HG02588 (cell line): ENCODE results near the gene AKR1B1.

Experiments
- ATAC-seq: cut with Tn5 transposase; IDR thresholded peaks from one replicate; pipeline ENCODE4 v1.9.1; 2021; ENCODE audit warnings: mild to moderate bottlenecking, moderate library complexity; ENCODE audit not compliant: unreplicated experiment

AKR1B1 gene

DNA sequence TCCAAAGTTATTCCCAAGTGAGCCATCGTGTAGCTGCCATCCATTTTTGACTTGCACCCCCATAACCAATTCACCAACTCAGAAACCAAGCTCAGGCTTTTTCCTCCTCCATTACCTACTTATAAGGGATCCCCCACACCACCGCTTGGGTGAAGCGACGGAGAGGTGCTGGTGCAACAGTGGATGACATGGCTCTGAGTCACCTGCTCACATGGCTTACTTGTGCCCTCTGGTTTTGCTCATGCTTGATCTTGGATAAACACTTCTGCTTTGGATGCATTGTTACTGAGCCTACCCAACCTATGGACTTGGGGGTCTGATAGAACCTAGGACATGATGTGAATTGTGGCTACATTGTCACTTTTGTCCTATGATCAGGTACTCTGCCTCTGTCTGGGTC, 12.0 kb upstream of the AKR1B1 start:
- no peak for ATAC-seq

DNA sequence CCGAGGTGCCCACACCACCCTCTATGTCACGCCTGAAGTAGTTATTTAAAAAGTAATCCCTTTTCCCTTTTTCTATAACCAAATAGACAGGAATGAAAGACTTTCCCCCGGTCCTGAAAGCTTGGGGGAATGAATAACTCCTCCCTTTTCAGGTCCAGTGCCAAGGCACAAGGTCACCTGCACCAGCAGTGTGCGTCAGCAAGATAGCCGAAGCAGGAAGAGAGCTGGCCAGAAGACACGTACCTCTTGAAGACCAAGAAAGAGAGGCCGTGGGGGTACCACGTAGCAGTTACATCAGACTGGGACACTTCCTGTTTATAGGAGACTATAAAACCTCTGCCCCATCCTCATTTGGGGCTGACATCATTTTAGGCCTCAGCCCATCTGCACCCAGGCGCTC, 10.7 kb upstream of the AKR1B1 start:
- no peak for ATAC-seq

GRCh38 chr7:134468475-134468874, 9.6 kb upstream of the AKR1B1 start:
- no peak for ATAC-seq

GRCh38 chr7:134468054-134468453, 9.2 kb upstream of the AKR1B1 start:
- no peak for ATAC-seq

- ATAC-seq, result no peak
Observed at GRCh38 chr7:134465491-134465890, 6.6 kb upstream of the AKR1B1 start.

- no peak for ATAC-seq
Observed at GRCh38 chr7:134464496-134464895, 5.6 kb upstream of the AKR1B1 start.

GRCh38 chr7:134463751-134464150, 4.9 kb upstream of the AKR1B1 start:
- ATAC-seq, result no peak

DNA sequence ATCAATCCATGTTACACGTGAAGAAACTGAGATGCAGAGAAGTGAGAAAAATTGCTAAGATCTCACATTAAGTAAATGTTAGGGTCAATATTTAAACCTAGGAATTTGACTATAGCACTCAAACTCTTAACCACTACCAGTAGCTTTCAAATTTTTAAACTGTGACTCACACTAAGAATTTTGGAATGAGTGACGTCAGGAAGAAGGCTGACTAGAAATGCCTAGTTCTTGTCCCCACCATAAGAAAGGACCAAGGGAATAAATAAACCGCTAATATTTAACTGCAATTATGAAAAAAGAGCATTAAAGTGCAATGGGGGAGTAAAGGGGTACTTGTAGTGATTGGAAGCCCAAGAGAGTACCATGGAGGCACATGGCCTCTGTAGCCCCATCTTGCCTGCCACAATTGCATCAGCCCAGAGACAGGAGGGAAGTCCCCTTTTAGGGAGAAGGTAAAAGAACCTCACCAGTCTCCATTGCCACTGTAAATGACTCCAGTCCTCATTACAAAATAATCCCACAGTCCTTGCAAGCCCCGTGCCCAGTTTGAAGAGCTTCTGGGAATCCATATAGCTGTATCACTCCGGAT, 3.5 kb upstream of the AKR1B1 start:
- ATAC-seq, result no peak

DNA sequence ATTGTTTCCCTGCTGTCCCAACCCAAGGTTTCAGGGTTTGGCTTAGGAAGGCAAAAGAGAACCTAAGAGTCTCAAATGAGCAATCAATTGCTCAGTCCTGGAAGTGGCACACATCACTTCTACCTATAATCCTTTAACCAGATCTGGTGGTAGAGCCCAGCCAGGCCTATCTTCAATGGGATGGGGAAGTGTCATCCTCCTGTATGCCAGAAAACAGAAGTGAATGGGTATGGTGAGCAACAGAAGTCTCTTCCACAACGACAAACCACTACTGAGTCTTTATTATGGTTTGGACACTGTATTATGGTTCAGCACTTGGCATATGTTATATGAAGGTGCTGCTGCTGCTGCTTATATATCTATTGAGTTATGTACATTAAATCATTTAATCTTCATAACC, 3.0 kb upstream of the AKR1B1 start:
- no peak for ATAC-seq

DNA sequence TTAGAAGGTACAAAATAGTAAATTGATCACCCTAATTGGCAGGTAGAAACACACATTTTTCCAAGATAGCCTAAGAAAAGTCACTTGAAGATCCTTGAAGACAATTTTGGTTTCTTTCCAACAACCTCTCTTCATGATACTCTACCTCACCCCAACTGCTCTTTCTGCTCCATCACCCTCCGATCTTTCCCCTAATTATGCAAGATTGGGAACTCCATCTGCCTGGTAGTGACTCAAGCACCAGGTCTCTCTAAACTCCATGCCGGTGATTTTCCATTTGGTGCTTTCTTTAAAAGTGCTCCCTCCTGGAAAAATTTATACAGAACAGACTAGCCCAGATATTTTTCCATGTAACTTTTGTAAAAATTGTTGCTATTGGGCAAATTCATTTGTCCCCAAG, 1.1 kb upstream of the AKR1B1 start:
- ATAC-seq, result no peak

- ATAC-seq, result peak; percentile 41
Observed at GRCh38 chr7:134458341-134458805, 527 bp downstream of the AKR1B1 start.

- no peak for ATAC-seq
Observed at GRCh38 chr7:134457210-134457609, 1.7 kb downstream of the AKR1B1 start.

- ATAC-seq, result no peak
Observed at GRCh38 chr7:134454277-134454676, 4.6 kb downstream of the AKR1B1 start.

DNA sequence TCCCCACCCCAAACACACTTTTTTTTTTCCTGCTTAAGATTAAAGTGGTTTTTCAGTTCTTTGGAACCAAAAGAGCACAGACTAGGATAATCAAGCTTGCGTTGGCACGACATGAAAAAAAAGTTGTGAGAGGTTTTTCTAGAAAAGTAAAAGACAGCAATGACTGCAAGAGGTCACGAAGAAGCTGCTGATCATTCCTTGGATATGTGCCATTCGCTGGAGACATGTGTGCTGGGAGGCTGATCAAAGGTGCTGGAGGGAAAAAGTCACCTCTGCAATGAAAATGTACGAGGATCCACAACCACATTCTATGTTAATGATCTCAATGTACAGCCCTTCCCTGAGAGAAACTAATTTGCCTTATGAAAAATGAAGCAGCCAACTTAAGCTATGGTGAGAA, 5.4 kb downstream of the AKR1B1 start:
- ATAC-seq, result no peak

- ATAC-seq, result no peak
Observed at GRCh38 chr7:134452991-134453473, 5.9 kb downstream of the AKR1B1 start.

DNA sequence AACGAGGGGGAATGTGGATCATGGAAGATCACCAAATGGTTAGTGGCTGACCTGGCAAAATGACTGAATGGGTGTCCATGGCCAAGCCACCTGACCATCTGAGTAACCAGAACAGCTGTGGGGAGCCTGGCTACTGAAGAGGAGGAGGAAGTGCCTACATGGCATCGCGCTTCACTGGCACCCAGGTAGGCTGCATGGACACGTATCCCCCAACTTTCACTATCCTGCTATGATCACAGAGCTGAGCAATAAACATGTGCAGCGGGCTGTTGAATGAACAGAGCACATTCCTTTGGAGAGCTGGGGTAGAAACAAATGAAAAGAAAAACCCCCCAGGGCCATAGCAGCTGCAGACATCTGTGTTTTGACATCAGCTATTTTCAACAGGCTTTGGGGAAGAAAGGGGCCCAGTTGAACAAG, 6.5 kb downstream of the AKR1B1 start:
- no peak for ATAC-seq

DNA sequence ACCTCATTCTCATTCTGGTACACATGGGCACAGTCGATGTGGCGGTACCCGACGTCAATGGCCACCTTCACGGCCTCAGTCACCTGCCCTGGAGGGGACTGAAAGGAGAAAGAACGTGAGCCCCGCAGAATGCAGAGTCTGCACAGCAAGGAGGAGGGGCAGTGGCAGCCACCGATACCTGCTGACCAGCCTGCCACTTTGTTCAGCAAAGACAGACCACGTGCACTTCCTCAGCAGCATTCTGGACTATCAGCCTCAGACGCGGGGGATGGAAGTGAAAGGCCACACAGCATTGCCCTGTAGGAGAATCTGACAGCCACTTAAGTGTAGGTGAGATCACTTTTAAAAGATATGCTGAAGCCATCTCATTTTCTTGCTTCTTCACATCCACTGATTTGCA, 7.2 kb downstream of the AKR1B1 start:
- no peak for ATAC-seq

DNA sequence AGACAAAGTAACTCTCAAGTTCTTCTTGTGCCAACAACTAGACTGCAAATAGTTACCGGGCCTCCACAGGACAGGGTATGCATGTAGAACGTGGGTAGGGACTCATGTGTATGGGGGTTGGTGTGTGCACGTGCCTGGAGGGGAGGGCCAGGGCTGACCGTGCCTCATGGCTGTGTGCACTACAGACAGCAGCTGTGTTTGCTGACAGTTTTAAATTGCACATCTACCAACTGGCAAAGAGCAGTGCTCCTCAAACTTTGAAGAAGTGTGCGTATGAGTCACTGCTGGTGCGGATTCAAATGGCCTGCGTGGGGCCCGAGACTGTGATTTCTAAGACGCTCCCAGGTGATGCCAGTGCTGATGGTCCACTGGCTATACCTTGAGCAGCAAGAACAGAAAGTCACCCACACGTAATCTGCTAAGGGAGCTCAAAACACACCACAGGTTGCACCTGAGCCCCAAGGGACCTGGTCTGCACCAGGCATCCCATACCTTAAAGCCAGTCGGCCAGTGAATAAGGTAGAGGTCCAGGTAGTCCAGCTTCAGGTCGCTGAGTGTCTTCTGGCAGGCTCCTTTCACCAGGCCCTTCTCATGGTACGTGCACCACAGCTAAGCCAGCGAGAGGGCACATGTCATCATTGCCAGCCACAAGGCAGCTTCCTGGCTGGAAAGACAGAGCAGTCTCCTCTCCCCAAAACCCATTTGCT, 8.5 kb downstream of the AKR1B1 start:
- no peak for ATAC-seq

- ATAC-seq, result no peak
Observed at GRCh38 chr7:134449680-134450079, 9.2 kb downstream of the AKR1B1 start.

DNA sequence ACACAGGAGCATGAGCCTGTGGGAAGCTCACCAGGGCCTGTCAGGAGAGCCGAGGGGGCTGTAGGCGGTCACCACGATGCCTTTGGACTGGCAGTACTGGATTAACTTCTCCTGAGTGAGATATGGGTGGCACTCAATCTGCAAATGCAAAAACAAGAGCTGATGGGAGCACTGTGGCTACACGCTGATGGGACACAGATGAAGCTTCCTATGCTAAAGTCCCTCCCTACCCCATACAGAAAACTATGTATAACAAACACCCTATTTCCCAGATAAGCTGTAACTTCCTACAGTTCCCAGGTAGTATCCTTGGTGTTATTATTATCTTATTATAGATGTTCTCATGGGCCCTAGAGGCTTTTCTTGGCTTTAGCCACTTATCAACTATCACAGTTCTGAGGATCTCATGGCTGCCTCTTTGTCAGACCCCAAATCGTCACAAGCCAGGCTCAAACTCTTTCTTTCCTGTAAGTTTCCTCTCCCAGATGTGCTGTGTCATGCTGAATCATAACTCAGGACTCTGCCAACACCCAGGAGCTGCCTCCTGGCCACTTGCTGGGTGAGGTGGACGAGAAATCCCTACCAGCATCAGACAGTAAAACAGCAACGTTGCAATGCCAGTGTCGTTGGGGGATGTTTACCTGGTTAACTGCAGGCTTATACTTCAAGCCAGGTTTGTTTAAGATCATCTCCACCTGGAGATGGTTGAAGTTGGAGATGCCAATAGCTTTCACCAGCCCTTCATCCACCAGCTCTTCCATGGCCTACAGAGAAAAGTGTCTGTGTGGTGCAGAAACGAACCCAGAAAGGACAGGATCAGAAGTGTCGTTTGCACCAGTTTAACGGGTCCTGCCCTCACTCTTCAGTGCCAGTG, 10.3 kb downstream of the AKR1B1 start:
- ATAC-seq, result no peak

DNA sequence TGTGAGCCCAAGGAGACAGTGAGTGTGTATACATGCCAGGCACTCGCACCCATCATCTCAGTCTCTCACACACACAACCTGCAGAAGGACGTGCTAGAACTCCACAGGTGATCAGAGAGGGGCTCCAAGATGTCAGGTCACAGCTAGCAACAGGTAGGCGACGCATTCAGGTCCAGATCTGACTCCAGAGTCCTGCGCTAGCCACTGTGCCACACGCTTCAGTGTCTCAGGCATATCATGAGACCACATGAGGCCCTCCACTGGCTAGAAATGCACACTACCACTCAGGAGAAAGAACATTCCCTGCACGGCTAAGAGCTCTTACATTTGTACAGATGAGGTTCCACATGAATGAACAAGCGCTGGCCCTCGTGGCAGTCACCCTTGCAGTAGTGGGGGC, 11.5 kb downstream of the AKR1B1 start:
- no peak for ATAC-seq

DNA sequence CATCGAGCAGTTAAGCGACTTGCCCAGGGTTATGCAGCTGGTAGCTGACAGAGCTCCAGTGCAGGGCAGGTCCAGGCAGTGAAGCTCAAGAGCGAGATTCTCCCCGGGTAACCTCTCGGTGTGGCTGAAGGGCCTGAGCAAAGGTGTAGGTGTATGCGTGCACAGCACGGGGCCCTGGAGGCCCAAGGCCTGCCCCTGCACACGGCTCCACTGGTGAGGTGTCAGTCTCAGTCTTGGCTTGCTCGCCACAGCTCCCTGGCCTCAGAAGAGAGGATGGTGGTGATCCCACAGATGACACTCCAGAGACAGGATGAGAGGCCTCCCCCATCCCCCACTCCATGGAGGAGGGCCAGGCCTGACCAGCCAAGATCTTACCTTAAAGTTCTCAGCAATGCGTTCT, 12.0 kb downstream of the AKR1B1 start:
- no peak for ATAC-seq
